ENCODE measurements around the gene CAPZA2.
"Not testable (repeated sequence)": the region's sequence is repeated elsewhere in the genome, so short reads cannot be mapped to it uniquely, and the experiment has no call there.

DNA sequence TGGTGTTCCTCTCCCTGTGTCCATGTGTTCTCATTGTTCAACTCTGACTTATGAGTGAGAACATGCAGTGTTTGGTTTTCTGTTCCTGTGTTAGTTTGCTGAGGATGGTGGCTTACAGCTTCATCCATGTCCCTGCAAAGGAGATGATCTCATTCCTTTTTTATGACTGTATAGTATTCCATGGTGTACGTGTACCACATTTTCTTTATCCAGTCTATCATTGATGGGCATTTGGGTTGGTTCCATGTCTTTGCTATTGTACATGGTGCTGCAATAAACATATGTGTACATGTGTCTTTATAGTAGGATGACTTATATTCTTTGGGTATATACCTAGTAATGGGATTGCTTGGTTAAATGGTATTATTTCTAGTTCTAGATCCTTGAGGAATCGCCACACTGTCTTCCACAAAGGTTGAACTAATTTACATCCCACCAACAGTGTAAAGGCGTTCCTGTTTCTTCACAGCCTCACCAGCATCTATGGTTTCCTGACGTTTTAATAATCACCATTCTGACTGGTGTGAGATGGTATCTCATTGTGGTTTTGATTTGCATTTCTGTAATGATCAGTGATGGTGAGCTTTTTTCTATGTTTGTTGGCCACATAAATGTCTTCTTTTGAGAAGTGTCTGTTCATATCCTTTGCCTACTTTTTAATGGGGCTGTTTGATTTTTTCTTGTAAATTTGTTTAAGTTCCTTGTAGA is 99.7 kb downstream of the CAPZA2 start:
- TF ChIP-seq, protein P1, sequence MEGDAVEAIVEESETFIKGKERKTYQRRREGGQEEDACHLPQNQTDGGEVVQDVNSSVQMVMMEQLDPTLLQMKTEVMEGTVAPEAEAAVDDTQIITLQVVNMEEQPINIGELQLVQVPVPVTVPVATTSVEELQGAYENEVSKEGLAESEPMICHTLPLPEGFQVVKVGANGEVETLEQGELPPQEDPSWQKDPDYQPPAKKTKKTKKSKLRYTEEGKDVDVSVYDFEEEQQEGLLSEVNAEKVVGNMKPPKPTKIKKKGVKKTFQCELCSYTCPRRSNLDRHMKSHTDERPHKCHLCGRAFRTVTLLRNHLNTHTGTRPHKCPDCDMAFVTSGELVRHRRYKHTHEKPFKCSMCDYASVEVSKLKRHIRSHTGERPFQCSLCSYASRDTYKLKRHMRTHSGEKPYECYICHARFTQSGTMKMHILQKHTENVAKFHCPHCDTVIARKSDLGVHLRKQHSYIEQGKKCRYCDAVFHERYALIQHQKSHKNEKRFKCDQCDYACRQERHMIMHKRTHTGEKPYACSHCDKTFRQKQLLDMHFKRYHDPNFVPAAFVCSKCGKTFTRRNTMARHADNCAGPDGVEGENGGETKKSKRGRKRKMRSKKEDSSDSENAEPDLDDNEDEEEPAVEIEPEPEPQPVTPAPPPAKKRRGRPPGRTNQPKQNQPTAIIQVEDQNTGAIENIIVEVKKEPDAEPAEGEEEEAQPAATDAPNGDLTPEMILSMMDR (IDR thresholded peaks at IDR 0.05 in 2 of 3, conservative IDR thresholded peaks at IDR 0.05 in 1 of 3; ENCODE audit: insufficient read depth in 2 of 3, low read depth in 1 of 3, low read length in 3 of 3) = not testable (repeated sequence)
- 0 out of 2 replicates have a peak, but pooled peaks have one; percentile 60 for TF ChIP-seq BCOR (IDR thresholded peaks at IDR 0.05)
- TF ChIP-seq EP300 (IDR thresholded peaks at IDR 0.05; ENCODE audit: low read length); SLC30A9 (CRISPR knock-in tag; IDR thresholded peaks at IDR 0.05); CBX5 (IDR thresholded peaks at IDR 0.05; ENCODE audit: borderline replicate concordance, low read depth); USF2 (CRISPR knock-in tag; IDR thresholded peaks at IDR 0.05); FOXJ3 (CRISPR knock-in tag; IDR thresholded peaks at IDR 0.05); KHSRP (IDR thresholded peaks at IDR 0.05); SPI1 (IDR thresholded peaks at IDR 0.05; ENCODE audit: borderline replicate concordance, low read depth, low read length); SRF (CRISPR knock-in tag; IDR thresholded peaks at IDR 0.05): not testable (repeated sequence)
- TF ChIP-seq, protein P2, sequence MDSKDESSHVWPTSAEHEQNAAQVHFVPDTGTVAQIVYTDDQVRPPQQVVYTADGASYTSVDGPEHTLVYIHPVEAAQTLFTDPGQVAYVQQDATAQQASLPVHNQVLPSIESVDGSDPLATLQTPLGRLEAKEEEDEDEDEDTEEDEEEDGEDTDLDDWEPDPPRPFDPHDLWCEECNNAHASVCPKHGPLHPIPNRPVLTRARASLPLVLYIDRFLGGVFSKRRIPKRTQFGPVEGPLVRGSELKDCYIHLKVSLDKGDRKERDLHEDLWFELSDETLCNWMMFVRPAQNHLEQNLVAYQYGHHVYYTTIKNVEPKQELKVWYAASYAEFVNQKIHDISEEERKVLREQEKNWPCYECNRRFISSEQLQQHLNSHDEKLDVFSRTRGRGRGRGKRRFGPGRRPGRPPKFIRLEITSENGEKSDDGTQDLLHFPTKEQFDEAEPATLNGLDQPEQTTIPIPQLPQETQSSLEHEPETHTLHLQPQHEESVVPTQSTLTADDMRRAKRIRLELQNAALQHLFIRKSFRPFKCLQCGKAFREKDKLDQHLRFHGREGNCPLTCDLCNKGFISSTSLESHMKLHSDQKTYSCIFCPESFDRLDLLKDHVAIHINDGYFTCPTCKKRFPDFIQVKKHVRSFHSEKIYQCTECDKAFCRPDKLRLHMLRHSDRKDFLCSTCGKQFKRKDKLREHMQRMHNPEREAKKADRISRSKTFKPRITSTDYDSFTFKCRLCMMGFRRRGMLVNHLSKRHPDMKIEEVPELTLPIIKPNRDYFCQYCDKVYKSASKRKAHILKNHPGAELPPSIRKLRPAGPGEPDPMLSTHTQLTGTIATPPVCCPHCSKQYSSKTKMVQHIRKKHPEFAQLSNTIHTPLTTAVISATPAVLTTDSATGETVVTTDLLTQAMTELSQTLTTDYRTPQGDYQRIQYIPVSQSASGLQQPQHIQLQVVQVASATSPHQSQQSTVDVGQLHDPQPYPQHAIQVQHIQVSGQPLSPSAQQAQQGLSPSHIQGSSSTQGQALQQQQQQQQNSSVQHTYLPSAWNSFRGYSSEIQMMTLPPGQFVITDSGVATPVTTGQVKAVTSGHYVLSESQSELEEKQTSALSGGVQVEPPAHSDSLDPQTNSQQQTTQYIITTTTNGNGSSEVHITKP (IDR thresholded peaks at IDR 0.05; ENCODE audit: partially characterized antibody) = not testable (repeated sequence)
- TF ChIP-seq, protein P3, sequence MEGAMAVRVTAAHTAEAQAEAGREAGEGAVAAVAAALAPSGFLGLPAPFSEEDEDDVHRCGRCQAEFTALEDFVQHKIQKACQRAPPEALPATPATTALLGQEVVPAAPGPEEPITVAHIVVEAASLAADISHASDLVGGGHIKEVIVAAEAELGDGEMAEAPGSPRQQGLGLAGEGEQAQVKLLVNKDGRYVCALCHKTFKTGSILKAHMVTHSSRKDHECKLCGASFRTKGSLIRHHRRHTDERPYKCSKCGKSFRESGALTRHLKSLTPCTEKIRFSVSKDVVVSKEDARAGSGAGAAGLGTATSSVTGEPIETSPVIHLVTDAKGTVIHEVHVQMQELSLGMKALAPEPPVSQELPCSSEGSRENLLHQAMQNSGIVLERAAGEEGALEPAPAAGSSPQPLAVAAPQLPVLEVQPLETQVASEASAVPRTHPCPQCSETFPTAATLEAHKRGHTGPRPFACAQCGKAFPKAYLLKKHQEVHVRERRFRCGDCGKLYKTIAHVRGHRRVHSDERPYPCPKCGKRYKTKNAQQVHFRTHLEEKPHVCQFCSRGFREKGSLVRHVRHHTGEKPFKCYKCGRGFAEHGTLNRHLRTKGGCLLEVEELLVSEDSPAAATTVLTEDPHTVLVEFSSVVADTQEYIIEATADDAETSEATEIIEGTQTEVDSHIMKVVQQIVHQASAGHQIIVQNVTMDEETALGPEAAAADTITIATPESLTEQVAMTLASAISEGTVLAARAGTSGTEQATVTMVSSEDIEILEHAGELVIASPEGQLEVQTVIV (CRISPR knock-in tag; IDR thresholded peaks at IDR 0.05; ENCODE audit: borderline replicate concordance) = not testable (repeated sequence)

Data from K562 (cell line).